GM19193 (cell line): Measurements from ENCODE around the gene HJURP.

Experiments used
- POLR2A ChIP-seq: IDR thresholded peaks from 4 replicates; pipeline ENCODE4 v1.6.1; 2011; ENCODE audit not compliant: insufficient read depth, insufficient read length; ENCODE audit errors: extremely low read depth

The HJURP gene

GRCh38 chr2:233823731-233824121, 30.6 kb downstream of the HJURP start:
- TF ChIP-seq POLR2A, result no peak

- no peak for TF ChIP-seq POLR2A
Measured at GRCh38 chr2:233822781-233823730, 31.3 kb downstream of the HJURP start.

GRCh38 chr2:233822101-233822771, 32.1 kb downstream of the HJURP start:
- TF ChIP-seq POLR2A, result no peak

- TF ChIP-seq POLR2A, result no peak
Measured at GRCh38 chr2:233821709-233822100, 32.6 kb downstream of the HJURP start.

GRCh38 chr2:233821196-233821595, 33.1 kb downstream of the HJURP start:
- TF ChIP-seq POLR2A, result no peak

GRCh38 chr2:233820774-233821105, 33.6 kb downstream of the HJURP start:
- TF ChIP-seq POLR2A, result no peak

GRCh38 chr2:233819884-233820773, 34.2 kb downstream of the HJURP start:
- TF ChIP-seq POLR2A, result no peak

GRCh38 chr2:233818639-233819621, 35.4 kb downstream of the HJURP start:
- TF ChIP-seq POLR2A, result no peak

GRCh38 chr2:233817995-233818638, 36.2 kb downstream of the HJURP start:
- no peak for TF ChIP-seq POLR2A

- no peak for TF ChIP-seq POLR2A
Measured at GRCh38 chr2:233817361-233817911, 36.9 kb downstream of the HJURP start.

- TF ChIP-seq POLR2A, result no peak
Measured at GRCh38 chr2:233816771-233817170, 37.6 kb downstream of the HJURP start.

GRCh38 chr2:233816334-233816733, 38.0 kb downstream of the HJURP start:
- TF ChIP-seq POLR2A, result no peak

- TF ChIP-seq POLR2A, result no peak
Measured at GRCh38 chr2:233815861-233816260, 38.5 kb downstream of the HJURP start.
